Stimulated activated CD4-positive, alpha-beta T cell treated with anti-CD3 and anti-CD28 coated beads, TNF-alpha, amount 100 ng/mL, for 4 hours (primary cell): ENCODE results near the gene MFSD2A.
"Not testable (repeated sequence)": the region's sequence is repeated elsewhere in the genome, so short reads cannot be mapped to it uniquely, and the experiment has no call there.

ENCODE experiments used
- DNase-seq, 3 experiments: peaks; one replicate each; pipeline ENCODE4 v3.0.0-alpha.2; 2020; ENCODE audit warnings: low read depth in 3 of 3

MFSD2A gene

GRCh38 chr1:39940980-39941871 is 13.7 kb upstream of the MFSD2A start:
- no peak for DNase-seq

- no peak for DNase-seq
Measured at GRCh38 chr1:39943471-39944290, 11.3 kb upstream of the MFSD2A start.

- DNase-seq: no peak
Measured at GRCh38 chr1:39944410-39945112, 10.4 kb upstream of the MFSD2A start.

GRCh38 chr1:39946216-39946615 is 8.7 kb upstream of the MFSD2A start:
- no peak for DNase-seq

- DNase-seq: no peak
Measured at GRCh38 chr1:39947260-39947659, 7.7 kb upstream of the MFSD2A start.

- no peak for DNase-seq
Measured at GRCh38 chr1:39949891-39950290, 5.1 kb upstream of the MFSD2A start.

GRCh38 chr1:39951926-39952325 is 3.0 kb upstream of the MFSD2A start:
- no peak for DNase-seq

GRCh38 chr1:39952359-39953110 is 2.4 kb upstream of the MFSD2A start:
- no peak for DNase-seq

- DNase-seq: peak in 1 of 3 experiments; percentile 12
Measured at GRCh38 chr1:39954324-39954869, 548 bp upstream of the MFSD2A start.

- DNase-seq: peak; percentile 40 to 56 (median 52)
Measured at GRCh38 chr1:39955547-39956539, 898 bp downstream of the MFSD2A start.

- no peak for DNase-seq
Measured at GRCh38 chr1:39957299-39958015, 2.5 kb downstream of the MFSD2A start.

- no peak for DNase-seq
Measured at GRCh38 chr1:39958403-39959200, 3.7 kb downstream of the MFSD2A start.

GRCh38 chr1:39959651-39960333 is 4.8 kb downstream of the MFSD2A start:
- no peak for DNase-seq

GRCh38 chr1:39960431-39960958 is 5.5 kb downstream of the MFSD2A start:
- no peak for DNase-seq

GRCh38 chr1:39962450-39962825 is 7.5 kb downstream of the MFSD2A start:
- DNase-seq: no peak

- not testable (repeated sequence) for DNase-seq
Measured at GRCh38 chr1:39962964-39963363, 8.0 kb downstream of the MFSD2A start.

- no peak for DNase-seq
Measured at GRCh38 chr1:39964552-39964951, 9.6 kb downstream of the MFSD2A start.

- DNase-seq: no peak
Measured at GRCh38 chr1:39965044-39965443, 10.1 kb downstream of the MFSD2A start.
